Stimulated activated CD4-positive, alpha-beta T cell treated with anti-CD3 and anti-CD28 coated beads, Interleukin-12 subunit alpha, Interleukin-12 subunit beta, amount 100 ng/mL, for 48 hours (primary cell): ENCODE results near the gene THUMPD2.
"Not testable (repeated sequence)": the region's sequence is repeated elsewhere in the genome, so short reads cannot be mapped to it uniquely, and the experiment has no call there.

Source experiments
- DNase-seq, 3 donors: peaks; one replicate each; pipeline ENCODE4 v3.0.0-alpha.2; 2020; ENCODE audit warnings: low read depth in 2 of 3, low spot score in 1 of 3

THUMPD2 gene

DNA sequence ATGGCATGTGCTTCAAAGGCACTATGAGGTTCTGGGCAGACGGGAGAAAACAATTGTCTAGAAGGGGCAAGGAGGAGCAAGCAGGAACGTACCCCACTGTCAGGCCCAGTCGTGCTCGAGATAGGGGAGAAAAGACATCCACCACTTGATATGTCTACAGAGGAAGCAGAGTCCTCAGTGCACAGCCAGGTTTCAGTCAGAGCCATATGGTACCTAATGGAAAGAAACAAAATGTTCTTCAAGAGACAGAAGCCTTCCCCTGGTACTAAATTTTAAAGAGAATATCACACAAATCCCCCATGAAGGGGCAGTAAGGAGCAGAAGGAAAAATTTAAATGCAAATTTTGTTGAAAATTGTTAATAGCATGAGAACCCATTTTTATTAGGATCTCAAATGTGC lies 21.9 kb downstream of the THUMPD2 start:
- no peak for DNase-seq

GRCh38 chr2:39755466-39755865 lies 23.6 kb downstream of the THUMPD2 start:
- no peak for DNase-seq

GRCh38 chr2:39743269-39743776 lies 35.7 kb downstream of the THUMPD2 start:
- DNase-seq, result no peak

- DNase-seq, result no peak
These were observed 37.2 kb downstream of the THUMPD2 start for GRCh38 chr2:39741871-39742270.

- no peak for DNase-seq
These were observed 39.7 kb downstream of the THUMPD2 start for GRCh38 chr2:39739386-39739785.

- DNase-seq, result no peak
These were observed 40.1 kb downstream of the THUMPD2 start for GRCh38 chr2:39738936-39739335.

GRCh38 chr2:39737661-39738060 lies 41.4 kb downstream of the THUMPD2 start:
- no peak for DNase-seq

DNA sequence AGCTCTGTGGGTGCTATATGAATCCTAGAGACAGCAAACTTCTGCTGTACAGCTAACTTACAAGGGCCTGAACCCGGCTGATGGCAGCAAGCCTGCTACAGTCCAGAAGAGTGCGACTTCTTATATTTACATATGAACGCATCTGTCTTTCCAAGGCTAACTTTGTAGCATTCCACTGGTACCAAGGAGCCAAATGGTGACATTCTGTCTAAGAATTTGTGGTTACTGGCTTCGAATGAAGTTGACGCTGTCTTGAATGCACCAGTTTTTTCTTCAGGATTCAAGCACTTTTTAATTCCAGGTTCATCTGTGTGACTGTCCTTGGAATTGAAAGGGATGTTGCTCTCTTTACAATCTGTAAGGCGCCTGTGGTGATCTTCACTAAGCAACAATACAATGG lies 42.4 kb downstream of the THUMPD2 start:
- DNase-seq, result no peak

DNA sequence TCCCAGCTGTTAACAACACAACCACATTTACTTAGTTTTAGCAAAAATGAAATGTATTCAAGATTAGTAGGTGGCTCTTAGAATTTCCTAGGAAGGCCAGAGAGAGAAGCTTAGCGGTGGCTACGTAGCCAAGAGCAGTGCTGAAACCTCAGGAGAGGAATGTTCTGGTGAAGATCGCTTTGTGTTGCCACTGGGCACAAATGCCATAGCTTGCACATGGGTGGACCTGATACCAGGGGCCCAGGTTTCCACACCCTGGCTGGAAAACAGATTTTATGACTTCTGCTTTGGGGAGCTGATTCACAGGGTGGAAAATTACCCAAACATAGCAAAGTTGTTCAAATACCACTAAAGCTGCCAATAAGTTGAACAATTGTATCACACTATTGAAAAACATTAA lies 43.4 kb downstream of the THUMPD2 start:
- DNase-seq, result no peak

- no peak for DNase-seq
These were observed 44.6 kb downstream of the THUMPD2 start for GRCh38 chr2:39734445-39734844.

- no peak for DNase-seq
These were observed 45.9 kb downstream of the THUMPD2 start for GRCh38 chr2:39733070-39733674.

- no peak for DNase-seq
These were observed 46.6 kb downstream of the THUMPD2 start for GRCh38 chr2:39732482-39732881.

DNA sequence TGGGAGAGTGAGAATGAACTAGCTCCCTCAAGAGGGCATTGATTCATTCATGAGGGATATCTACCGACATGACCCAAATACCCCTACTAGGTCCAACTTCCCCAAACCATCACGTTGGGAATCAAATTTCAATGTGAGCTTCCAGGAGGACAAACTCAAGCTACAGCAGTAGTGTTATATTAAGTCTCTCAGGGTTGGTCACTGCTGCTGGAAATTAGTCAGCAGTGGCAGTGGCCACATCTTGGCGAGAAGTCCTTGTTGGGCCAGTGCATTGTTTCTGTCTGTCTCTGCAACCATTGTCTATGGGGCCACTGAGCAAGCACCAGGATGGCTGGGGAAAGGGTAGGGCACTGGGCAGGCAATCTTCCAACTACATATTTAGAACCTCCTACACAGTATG lies 47.5 kb downstream of the THUMPD2 start:
- DNase-seq, result no peak

DNA sequence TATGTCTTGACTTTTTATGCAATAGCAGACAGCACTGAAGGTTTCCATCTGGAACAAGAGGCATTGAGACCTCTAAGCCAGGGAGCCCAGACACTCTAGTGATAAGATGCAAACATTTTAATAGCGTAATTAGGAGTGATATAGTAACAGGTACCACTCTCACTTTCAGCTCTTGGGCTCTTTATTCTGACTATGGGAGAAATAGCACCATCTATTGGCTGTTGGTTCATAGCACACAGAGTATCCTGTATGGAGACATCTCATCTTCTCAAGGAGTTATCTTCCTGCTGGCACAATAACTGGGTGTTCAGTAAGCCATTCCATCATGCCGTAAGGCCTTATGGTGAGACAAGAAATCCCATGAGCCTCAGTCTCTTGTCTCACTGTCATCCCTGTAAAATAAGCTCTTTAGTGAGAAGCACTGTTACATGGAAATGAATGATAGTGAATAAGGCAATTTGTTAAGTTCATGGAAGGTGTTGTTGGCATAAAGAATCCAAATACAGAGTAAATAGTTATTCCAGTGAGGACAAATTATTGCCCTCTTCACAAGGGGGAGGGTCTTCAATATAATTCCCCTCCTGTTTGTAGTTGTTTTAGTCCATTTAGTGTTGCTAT lies 48.3 kb downstream of the THUMPD2 start:
- no peak for DNase-seq

DNA sequence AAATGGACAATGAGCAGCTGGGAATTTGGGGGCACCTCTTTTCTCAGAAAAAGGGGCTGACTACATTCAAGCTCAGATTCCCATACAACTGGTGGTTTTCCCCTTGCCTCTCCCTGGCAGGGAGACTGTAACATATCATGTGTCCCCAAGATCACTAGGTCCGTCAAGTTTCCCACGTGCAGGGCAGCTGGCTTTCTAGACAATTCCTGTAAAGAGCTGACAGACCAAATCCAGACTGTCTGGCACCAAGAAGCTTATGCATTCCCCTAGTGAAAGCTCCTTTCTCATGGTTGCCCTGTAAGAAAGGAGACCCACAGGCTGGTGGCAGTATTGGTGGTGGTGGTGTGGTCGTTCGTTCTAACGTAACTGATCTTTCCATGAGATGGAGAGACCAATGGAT lies 48.8 kb downstream of the THUMPD2 start:
- no peak for DNase-seq

DNA sequence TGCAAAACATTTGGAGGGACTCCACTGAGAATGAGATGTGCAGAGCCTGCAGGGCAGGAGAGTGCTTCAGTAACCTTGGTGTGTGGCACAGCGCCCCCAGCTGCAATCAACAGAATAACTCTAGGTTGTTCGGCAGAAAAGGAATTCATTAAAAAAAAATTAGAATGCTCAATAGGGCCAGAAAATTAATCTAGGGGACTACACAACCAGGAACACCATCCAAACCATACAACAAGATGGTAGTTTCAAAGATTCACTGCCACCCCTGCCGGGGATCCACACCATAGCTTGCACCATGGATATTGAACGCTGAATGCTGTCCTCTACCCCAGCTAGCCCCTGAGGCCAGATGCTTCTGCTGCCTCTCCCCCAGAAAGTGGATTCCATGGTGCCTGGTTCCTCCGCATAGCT lies 50.1 kb downstream of the THUMPD2 start:
- peak; percentile 4 to 21 (median 5) for DNase-seq

- not testable (repeated sequence) for DNase-seq
These were observed 51.0 kb downstream of the THUMPD2 start for GRCh38 chr2:39728085-39728484.

- DNase-seq, result no peak
These were observed 53.7 kb downstream of the THUMPD2 start for GRCh38 chr2:39725401-39725800.

DNA sequence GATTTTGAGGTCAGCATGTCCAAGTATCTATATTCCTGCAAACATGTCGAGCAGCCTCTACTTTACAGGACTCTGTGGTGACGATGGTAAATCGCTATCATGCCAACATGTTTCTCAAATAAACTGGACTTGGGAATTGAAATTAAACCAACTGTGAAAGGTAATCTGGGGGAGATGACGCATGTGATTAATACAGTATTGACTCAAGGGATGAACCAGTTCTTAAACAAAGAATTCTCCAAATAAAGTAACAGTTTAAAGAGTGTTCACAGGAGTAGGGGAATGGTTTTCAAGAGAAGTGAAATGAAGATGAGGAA lies 54.3 kb downstream of the THUMPD2 start:
- DNase-seq, result no peak

DNA sequence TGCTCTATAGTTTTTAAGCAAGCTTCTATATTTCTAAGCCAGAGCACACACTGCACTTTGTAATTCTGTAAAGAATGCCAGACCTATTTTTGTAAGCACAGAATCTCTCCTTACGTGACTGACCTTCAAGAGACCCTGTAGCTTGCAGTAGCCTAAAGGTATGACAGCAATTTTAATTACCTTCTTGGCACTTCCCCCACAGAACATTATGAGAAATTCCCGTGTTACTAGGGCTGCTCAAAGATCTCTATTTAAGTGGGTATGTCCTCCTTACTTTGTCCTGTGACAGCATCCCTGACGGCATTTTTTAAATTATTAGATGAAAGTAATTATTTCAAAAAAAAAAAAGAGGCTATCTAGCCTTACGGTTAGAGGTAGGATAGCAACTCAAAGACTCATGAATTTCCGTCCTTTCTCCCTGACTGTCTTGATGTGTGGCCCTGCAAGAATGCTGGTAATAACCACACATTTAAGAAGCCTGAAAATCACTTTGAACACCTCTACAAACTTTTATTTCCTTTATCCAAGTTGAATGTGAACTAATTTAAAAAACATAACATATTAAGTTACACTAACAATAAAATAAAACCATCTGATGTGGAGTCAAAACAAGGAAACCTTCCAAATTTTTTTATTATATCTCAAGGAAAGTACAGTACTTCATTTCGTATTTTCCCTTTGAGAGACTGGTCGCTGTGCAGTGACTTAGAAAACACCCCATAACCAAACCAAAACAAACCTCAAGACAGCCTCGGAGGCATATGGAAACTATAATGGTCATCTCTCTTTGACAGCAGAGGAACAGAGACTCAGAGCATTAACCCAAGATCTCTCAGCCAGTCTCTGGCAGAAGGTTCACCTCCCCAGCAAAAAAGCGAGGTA lies 54.9 kb downstream of the THUMPD2 start:
- no peak for DNase-seq

GRCh38 chr2:39723497-39723896 lies 55.6 kb downstream of the THUMPD2 start:
- no peak for DNase-seq

- DNase-seq, result no peak
These were observed 58.1 kb downstream of the THUMPD2 start for GRCh38 chr2:39720970-39721369.
